ENCODE data around the gene SLC8A3. TPM values are rescaled to one million over a fixed set of nuclear protein-coding genes. Genes with fewer than 3 reads are reported as not detected.

Gene SLC8A3
- total and polyA plus RNA-seq, 4 donors = 0.23 to 0.45 TPM; not detected in 2

DNA sequence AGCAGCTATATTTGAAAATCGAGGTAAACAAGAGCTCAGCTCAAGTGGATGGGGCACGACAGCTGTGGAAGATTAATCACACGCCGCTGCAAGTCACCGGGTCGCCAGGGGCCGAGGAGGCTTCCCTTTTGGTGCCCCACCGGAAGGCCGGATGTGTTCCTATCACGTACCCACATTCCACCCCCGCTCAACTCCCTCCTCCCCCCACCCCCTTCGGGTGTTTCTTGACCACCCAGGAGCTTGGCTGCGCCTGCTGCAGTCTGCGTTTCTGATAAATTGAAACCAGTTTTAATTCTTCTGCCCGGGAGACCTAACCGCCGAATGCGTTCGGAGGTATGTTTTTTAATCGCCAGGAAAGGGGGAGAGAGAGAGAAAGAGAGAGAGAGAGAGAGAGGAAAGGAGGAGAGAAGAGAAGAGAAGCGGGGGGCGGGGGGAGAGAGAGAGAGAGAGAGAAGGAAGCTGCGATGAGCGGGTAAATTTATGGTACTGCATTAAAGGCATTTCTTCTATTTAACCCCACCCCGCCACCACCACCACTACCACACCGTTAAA, 1.8 kb downstream of the SLC8A3 start:
- no peak for DNase-seq
- WGBS, 2 donors = 9 to 10% methylated on average over 26 of the region's 26 CpGs
- Histone ChIP-seq H3K4me1 (ENCODE audit: control insufficient read depth in 1 of 2, insufficient read depth in 2 of 2, low read length in 2 of 2) (no peaks in the 10 kb centered on the region), H3K27me3 (ENCODE audit: control insufficient read depth in 1 of 2, insufficient read depth in 2 of 2, low read length in 1 of 2) (no peaks in the 10 kb centered on the region), H3K36me3 (ENCODE audit: control insufficient read depth in 1 of 2, insufficient read depth in 2 of 2, low read length in 1 of 2) (no peaks in the 10 kb centered on the region), H3K4me3 (ENCODE audit: low read length in 2 of 2) (peak overlapping the region in 1 of 2 donors; percentile 22), H3K9me3 (ENCODE audit: control insufficient read depth, low read length) (no peaks in the 10 kb centered on the region), H3K27ac (ENCODE audit: low read depth in 1 of 2, low read length in 2 of 2) (no peak overlapping the region)
- intact Hi-C loops (cut with DNase I) = no loop called here
- ATAC-seq (ENCODE audit: low FRiP score) = no peak

DNA sequence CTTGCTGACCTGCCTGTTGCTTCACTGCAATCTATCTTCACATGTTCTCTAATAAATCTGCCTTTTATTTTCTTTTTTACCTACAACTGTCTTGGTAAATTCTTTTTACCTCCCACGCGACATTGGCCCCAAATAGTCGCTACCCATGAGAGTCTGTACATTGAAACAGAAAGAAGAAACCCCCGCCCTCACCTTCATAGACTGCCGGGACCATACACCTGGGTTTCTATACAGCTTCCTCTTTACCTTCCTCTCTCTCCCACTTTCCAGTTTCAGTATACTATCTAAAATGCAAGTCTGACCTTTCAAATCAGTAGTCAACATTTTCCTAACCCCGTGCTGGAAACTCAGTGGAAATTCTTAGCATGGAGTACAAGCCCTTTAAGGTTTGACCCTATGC, 4.8 kb downstream of the SLC8A3 start:
- Histone ChIP-seq H3K4me1 (ENCODE audit: control insufficient read depth in 1 of 2, insufficient read depth in 2 of 2, low read length in 2 of 2) (no peaks in the 10 kb centered on the region), H3K36me3 (ENCODE audit: control insufficient read depth in 1 of 2, insufficient read depth in 2 of 2, low read length in 1 of 2) (no peaks in the 10 kb centered on the region), H3K27me3 (ENCODE audit: control insufficient read depth in 1 of 2, insufficient read depth in 2 of 2, low read length in 1 of 2) (no peaks in the 10 kb centered on the region), H3K9me3 (ENCODE audit: control insufficient read depth, low read length) (no peaks in the 10 kb centered on the region), H3K4me3 (ENCODE audit: low read length in 2 of 2) (no peak overlapping the region), H3K27ac (ENCODE audit: low read depth in 1 of 2, low read length in 2 of 2) (no peak overlapping the region)
- ATAC-seq (ENCODE audit: low FRiP score) (no peak), DNase-seq (no peak)
- WGBS, 2 donors = 80 to 83% methylated on average over 6 of the region's 6 CpGs
- intact Hi-C loops (cut with DNase I) = no loop called here

DNA sequence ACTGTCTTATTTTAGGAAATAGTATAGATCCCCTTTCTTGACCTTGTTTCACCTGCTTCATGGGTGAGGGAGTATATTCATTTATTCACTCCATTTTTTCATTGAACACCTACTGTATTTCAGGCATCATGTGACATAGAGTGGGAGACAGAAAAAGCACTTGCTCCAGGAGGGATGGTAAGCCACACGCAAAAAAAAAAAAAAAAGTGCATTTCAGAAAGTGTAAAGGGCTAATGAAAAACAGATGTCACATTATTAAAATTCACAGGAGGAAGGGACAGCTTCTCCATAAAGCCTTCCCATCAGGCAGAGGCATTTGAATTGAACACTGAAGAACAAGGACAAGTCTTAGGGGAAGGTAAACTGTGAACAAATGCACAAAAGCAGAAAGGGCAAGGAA, 7.5 kb downstream of the SLC8A3 start:
- 7 to 15% methylated on average over 1 of the region's 1 CpG for WGBS, 2 donors
- Histone ChIP-seq H3K27me3 (ENCODE audit: control insufficient read depth in 1 of 2, insufficient read depth in 2 of 2, low read length in 1 of 2) (no peaks in the 10 kb centered on the region), H3K4me1 (ENCODE audit: control insufficient read depth in 1 of 2, insufficient read depth in 2 of 2, low read length in 2 of 2) (no peaks in the 10 kb centered on the region), H3K36me3 (ENCODE audit: control insufficient read depth in 1 of 2, insufficient read depth in 2 of 2, low read length in 1 of 2) (no peaks in the 10 kb centered on the region), H3K9me3 (ENCODE audit: control insufficient read depth, low read length) (no peaks in the 10 kb centered on the region), H3K27ac (ENCODE audit: low read depth in 1 of 2, low read length in 2 of 2) (no peak overlapping the region), H3K4me3 (ENCODE audit: low read length in 2 of 2) (no peak overlapping the region)
- intact Hi-C loops (cut with DNase I) = no loop called here
- ATAC-seq (ENCODE audit: low FRiP score) (no peak), DNase-seq (no peak)

GRCh38 chr14:70180718-70181117, 8.0 kb downstream of the SLC8A3 start:
- no peak overlapping the region for H3K27ac ChIP-seq (ENCODE audit: low read depth in 1 of 2, low read length in 2 of 2)
- no peaks in the 10 kb centered on the region for H3K9me3 ChIP-seq (ENCODE audit: control insufficient read depth, low read length)
- intact Hi-C loops (cut with DNase I) = no loop called here
- H3K4me1 ChIP-seq (ENCODE audit: control insufficient read depth in 1 of 2, insufficient read depth in 2 of 2, low read length in 2 of 2) = no peaks in the 10 kb centered on the region
- no peaks in the 10 kb centered on the region for H3K27me3 ChIP-seq (ENCODE audit: control insufficient read depth in 1 of 2, insufficient read depth in 2 of 2, low read length in 1 of 2)
- H3K4me3 ChIP-seq (ENCODE audit: low read length in 2 of 2) = no peak overlapping the region
- DNase-seq (no peak), ATAC-seq (ENCODE audit: low FRiP score) (no peak)
- H3K36me3 ChIP-seq (ENCODE audit: control insufficient read depth in 1 of 2, insufficient read depth in 2 of 2, low read length in 1 of 2) = no peaks in the 10 kb centered on the region
- 67 to 86% methylated on average over 1 of the region's 1 CpG for WGBS, 2 donors

DNA sequence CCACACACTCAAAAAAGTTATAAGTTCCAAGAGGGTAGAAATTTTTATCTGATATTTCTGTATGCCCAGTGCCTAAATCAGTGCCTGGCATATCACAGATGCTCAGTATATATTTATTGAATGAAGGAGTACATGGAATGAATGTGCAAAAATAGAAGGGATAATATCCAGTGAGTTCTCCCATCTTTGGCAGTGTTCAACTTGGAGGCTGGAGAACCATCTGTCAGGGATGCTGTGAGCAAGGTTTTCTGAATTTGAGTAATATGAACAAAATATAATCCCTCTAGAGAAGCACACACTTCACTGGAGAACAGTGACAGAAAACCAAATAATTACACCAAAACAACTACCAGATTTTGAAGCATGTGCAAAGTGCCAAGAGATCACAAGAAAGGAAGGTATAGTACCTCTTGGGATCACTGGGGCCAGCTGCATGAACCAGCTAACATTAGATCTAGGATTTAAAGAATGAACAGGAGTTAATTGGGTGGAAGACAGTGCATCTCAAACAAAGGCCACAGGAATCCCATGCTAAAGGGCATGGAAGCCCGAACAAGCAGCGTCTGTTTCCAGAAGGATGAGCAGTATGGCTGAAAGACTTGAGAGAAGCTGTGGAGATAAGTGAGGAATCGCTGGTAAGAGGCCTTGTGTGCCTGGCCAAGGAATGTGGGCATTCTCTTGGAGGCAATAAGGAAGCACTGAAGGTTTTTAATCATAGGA, 11.5 kb downstream of the SLC8A3 start:
- Histone ChIP-seq H3K9me3 (ENCODE audit: control insufficient read depth, low read length) (no peaks in the 10 kb centered on the region), H3K36me3 (ENCODE audit: control insufficient read depth in 1 of 2, insufficient read depth in 2 of 2, low read length in 1 of 2) (no peaks in the 10 kb centered on the region), H3K4me3 (ENCODE audit: low read length in 2 of 2) (no peak overlapping the region), H3K27me3 (ENCODE audit: control insufficient read depth in 1 of 2, insufficient read depth in 2 of 2, low read length in 1 of 2) (peaks cover 0 to 1% of the 10 kb centered on the region in 2 donors), H3K4me1 (ENCODE audit: control insufficient read depth in 1 of 2, insufficient read depth in 2 of 2, low read length in 2 of 2) (no peaks in the 10 kb centered on the region), H3K27ac (ENCODE audit: low read depth in 1 of 2, low read length in 2 of 2) (no peak overlapping the region)
- no peak for ATAC-seq (ENCODE audit: low FRiP score)
- intact Hi-C loops (cut with DNase I) = no loop called here
- no peak for DNase-seq
- WGBS, 2 donors = 67 to 72% methylated on average over 3 of the region's 3 CpGs

GRCh38 chr14:70173569-70173968, 15.2 kb downstream of the SLC8A3 start:
- Histone ChIP-seq H3K9me3 (ENCODE audit: control insufficient read depth, low read length) (no peaks in the 10 kb centered on the region), H3K4me3 (ENCODE audit: low read length in 2 of 2) (no peak overlapping the region), H3K27me3 (ENCODE audit: control insufficient read depth in 1 of 2, insufficient read depth in 2 of 2, low read length in 1 of 2) (peaks cover 0 to 1% of the 10 kb centered on the region in 2 donors), H3K27ac (ENCODE audit: low read depth in 1 of 2, low read length in 2 of 2) (no peak overlapping the region), H3K4me1 (ENCODE audit: control insufficient read depth in 1 of 2, insufficient read depth in 2 of 2, low read length in 2 of 2) (no peaks in the 10 kb centered on the region), H3K36me3 (ENCODE audit: control insufficient read depth in 1 of 2, insufficient read depth in 2 of 2, low read length in 1 of 2) (no peaks in the 10 kb centered on the region)
- intact Hi-C loops (cut with DNase I) = no loop called here
- no peak for DNase-seq
- no peak for ATAC-seq (ENCODE audit: low FRiP score)
- 79 to 82% methylated on average over 6 of the region's 6 CpGs for WGBS, 2 donors

DNA sequence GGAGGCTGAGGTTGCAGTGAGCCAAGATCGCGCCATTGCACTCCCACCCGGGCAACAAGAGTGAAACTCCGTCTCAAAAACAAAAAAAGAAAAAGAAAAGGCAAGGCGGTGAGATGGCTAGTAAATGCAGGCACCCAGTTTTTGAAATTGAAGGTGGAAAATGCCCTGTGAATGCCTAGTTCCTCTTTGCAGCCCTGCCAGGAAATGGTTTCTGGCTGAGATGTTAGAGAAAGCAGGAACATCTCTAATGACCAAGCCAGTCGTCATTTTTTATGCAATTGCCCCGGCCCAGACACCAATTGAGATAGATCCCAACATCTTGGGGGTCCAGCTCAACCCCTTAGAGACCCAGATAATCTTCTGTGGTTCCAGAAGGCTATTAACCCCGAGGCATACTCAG, 17.0 kb downstream of the SLC8A3 start:
- H3K4me3 ChIP-seq (ENCODE audit: low read length in 2 of 2) = no peak overlapping the region
- intact Hi-C loops (cut with DNase I) = no loop called here
- peaks cover 0 to 1% of the 10 kb centered on the region in 2 donors for H3K27me3 ChIP-seq (ENCODE audit: control insufficient read depth in 1 of 2, insufficient read depth in 2 of 2, low read length in 1 of 2)
- H3K27ac ChIP-seq (ENCODE audit: low read depth in 1 of 2, low read length in 2 of 2) = no peak overlapping the region
- DNase-seq (no peak), ATAC-seq (ENCODE audit: low FRiP score) (no peak)
- 79 to 81% methylated on average over 8 of the region's 8 CpGs for WGBS, 2 donors
- H3K9me3 ChIP-seq (ENCODE audit: control insufficient read depth, low read length) = no peaks in the 10 kb centered on the region
- H3K4me1 ChIP-seq (ENCODE audit: control insufficient read depth in 1 of 2, insufficient read depth in 2 of 2, low read length in 2 of 2) = no peaks in the 10 kb centered on the region
- no peaks in the 10 kb centered on the region for H3K36me3 ChIP-seq (ENCODE audit: control insufficient read depth in 1 of 2, insufficient read depth in 2 of 2, low read length in 1 of 2)

GRCh38 chr14:70170976-70171375, 17.8 kb downstream of the SLC8A3 start:
- ATAC-seq (ENCODE audit: low FRiP score) = no peak
- Histone ChIP-seq H3K27ac (ENCODE audit: low read depth in 1 of 2, low read length in 2 of 2) (no peak overlapping the region), H3K27me3 (ENCODE audit: control insufficient read depth in 1 of 2, insufficient read depth in 2 of 2, low read length in 1 of 2) (peaks cover 0 to 1% of the 10 kb centered on the region in 2 donors), H3K4me3 (ENCODE audit: low read length in 2 of 2) (no peak overlapping the region), H3K36me3 (ENCODE audit: control insufficient read depth in 1 of 2, insufficient read depth in 2 of 2, low read length in 1 of 2) (no peaks in the 10 kb centered on the region), H3K4me1 (ENCODE audit: control insufficient read depth in 1 of 2, insufficient read depth in 2 of 2, low read length in 2 of 2) (no peaks in the 10 kb centered on the region), H3K9me3 (ENCODE audit: control insufficient read depth, low read length) (no peaks in the 10 kb centered on the region)
- intact Hi-C loops (cut with DNase I) = no loop called here
- DNase-seq = no peak
- whole genome bisulfite sequencing, 2 donors = 78 to 79% methylated on average over 4 of the region's 4 CpGs

- no peaks in the 10 kb centered on the region for H3K4me1 ChIP-seq (ENCODE audit: control insufficient read depth in 1 of 2, insufficient read depth in 2 of 2, low read length in 2 of 2)
- ATAC-seq (ENCODE audit: low FRiP score) (no peak), DNase-seq (no peak)
- H3K27ac ChIP-seq (ENCODE audit: low read depth in 1 of 2, low read length in 2 of 2) = no peak overlapping the region
- H3K4me3 ChIP-seq (ENCODE audit: low read length in 2 of 2) = no peak overlapping the region
- no peaks in the 10 kb centered on the region for H3K27me3 ChIP-seq (ENCODE audit: control insufficient read depth in 1 of 2, insufficient read depth in 2 of 2, low read length in 1 of 2)
- no peaks in the 10 kb centered on the region for H3K36me3 ChIP-seq (ENCODE audit: control insufficient read depth in 1 of 2, insufficient read depth in 2 of 2, low read length in 1 of 2)
- 76 to 85% methylated on average over 4 of the region's 4 CpGs for WGBS, 2 donors
- intact Hi-C loops (cut with DNase I) = no loop called here
- H3K9me3 ChIP-seq (ENCODE audit: control insufficient read depth, low read length) = no peaks in the 10 kb centered on the region
Observed at GRCh38 chr14:70168406-70168805, 20.3 kb downstream of the SLC8A3 start.

All from aorta (tissue), 5 donors.